AG04449 (cell line): Measurements from ENCODE around the gene LPAR1.

ENCODE experiments used
- CTCF ChIA-PET: fragments of 350-600 bp; formaldehyde crosslinking; extraction: SDS; loops from one replicate; lab custom pipeline; 2021; ENCODE audit warnings: antibody characterized with exemption; lab: Yijun Ruan, JAX
- POLR2A ChIA-PET: fragments of 400-600, 350-600 bp; formaldehyde crosslinking; extraction: SDS; loops from one replicate; lab custom pipeline; 2020; ENCODE audit warnings: antibody characterized with exemption, inconsistent platforms; lab: Yijun Ruan, JAX
- DNase-seq: peaks from one replicate; pipeline ENCODE4 v3.0.0-alpha.2; 2010; ENCODE audit warnings: low read depth, low spot score
- H3K4me3 ChIP-seq: 2 replicates; pipeline ENCODE4 v1.5.1; 2011; ENCODE audit warnings: low read depth, mild to moderate bottlenecking, control low read depth, low read length
- TF ChIP-seq, protein P1 (sequence below): IDR thresholded peaks from one replicate; pipeline ENCODE4 v1.5.1; 2011; ENCODE audit warnings: mild to moderate bottlenecking, moderate library complexity, low read length, control low read depth, inconsistent platforms; ENCODE audit not compliant: insufficient read depth; ENCODE audit errors: missing control alignments

The LPAR1 gene

DNA sequence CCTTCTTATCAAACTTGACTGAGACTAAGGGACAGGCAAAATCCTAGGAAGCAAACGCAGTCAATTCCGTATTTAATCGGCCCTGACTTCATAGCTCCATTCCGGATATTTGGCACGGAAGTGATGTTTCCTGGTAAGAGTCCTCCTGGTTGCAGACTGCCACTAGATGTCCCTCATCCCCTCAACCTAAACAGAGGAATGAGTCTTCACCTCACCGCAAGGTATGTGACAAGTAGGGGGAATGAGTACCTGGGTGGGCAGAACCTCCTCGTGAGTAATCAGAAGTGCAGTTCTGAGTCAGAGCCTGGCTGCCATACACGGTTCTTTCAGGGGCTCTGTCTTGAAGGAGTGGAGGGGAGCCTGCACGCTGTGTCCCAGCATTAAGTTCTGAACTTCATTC, 196.1 kb downstream of the LPAR1 start:
- ChIA-PET CTCF (interaction anchor here (0.6 kb wide), 1 partner anchor 15 kb away, joined by 3 read pairs; no protein-coding TSS in a partner anchor), POLR2A (no interaction called here)
- TF ChIP-seq, protein P1, sequence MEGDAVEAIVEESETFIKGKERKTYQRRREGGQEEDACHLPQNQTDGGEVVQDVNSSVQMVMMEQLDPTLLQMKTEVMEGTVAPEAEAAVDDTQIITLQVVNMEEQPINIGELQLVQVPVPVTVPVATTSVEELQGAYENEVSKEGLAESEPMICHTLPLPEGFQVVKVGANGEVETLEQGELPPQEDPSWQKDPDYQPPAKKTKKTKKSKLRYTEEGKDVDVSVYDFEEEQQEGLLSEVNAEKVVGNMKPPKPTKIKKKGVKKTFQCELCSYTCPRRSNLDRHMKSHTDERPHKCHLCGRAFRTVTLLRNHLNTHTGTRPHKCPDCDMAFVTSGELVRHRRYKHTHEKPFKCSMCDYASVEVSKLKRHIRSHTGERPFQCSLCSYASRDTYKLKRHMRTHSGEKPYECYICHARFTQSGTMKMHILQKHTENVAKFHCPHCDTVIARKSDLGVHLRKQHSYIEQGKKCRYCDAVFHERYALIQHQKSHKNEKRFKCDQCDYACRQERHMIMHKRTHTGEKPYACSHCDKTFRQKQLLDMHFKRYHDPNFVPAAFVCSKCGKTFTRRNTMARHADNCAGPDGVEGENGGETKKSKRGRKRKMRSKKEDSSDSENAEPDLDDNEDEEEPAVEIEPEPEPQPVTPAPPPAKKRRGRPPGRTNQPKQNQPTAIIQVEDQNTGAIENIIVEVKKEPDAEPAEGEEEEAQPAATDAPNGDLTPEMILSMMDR: no peak
- no peak for DNase-seq
- H3K4me3 ChIP-seq: no peak overlapping the region

DNA sequence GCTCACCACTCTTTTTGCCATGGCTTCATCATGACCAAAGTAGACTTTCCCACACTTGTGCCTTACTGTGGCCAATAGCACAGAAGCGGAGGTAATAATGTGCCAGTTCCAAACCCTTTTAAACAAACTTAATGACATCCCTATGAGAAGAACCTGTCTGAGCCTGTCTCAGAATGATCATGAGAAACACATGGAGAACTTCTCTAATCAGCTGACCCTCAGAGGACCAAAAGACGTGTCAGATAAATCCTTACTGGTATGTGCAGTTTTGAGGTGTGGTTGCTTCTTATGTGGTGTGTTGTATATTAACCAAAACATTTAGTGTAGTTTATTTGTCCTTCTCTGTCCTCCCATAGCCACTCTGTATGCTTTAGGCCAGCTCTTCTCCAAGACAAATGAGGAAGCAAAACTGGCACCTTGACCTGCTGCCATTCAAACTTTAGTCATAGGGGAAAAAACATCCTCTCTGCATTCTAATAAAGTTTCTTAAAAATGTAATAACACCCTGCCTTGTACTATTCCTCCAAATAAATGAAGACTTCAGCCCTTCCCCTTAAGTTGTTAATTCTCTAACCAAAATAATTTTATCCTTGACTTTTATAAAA, 200.8 kb downstream of the LPAR1 start:
- POLR2A ChIA-PET: no interaction called here
- TF ChIP-seq, protein P1: no peak
- H3K4me3 ChIP-seq: no peak overlapping the region
- DNase-seq: no peak
- CTCF ChIA-PET: interaction anchor here (1.3 kb wide), 1 partner anchor 9 kb away, joined by 3 read pairs; no protein-coding TSS in a partner anchor

- H3K4me3 ChIP-seq: no peak overlapping the region
- ChIA-PET POLR2A (interaction anchor here (0.6 kb wide), 1 partner anchor 282 kb away, joined by 3 read pairs; no protein-coding TSS in a partner anchor), CTCF (no interaction called here)
- DNase-seq: no peak
- TF ChIP-seq, protein P1: no peak
These were observed 202.4 kb downstream of the LPAR1 start for GRCh38 chr9:110835859-110836271.

- DNase-seq: peak; percentile 67
- CTCF ChIA-PET: no interaction called here
- TF ChIP-seq, protein P1: no peak
- H3K4me3 ChIP-seq: no peak overlapping the region
- POLR2A ChIA-PET: interaction anchor here (0.6 kb wide), 1 partner anchor 283 kb away, joined by 3 read pairs; no protein-coding TSS in a partner anchor
These were observed 202.9 kb downstream of the LPAR1 start for GRCh38 chr9:110835404-110835803.

DNA sequence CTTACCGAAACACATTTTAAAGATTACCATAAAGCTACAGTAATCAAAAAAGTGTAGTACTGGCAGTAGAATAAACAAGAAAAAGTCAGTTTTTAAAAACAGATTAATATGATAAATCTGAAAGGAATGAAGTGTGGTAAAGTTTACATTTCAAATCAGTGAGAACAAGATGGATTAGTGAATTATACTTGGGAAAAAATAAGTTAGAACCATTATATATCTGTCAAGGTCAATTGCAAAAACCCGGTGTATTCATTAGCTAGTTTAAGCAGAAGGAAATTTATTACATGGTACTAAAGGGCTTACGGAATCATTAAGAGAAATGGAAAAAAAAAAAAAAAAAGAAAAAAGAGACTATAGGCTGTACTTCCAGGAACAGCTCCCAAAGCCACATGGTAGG, 205.3 kb downstream of the LPAR1 start:
- ChIA-PET CTCF (interaction anchor here (0.8 to 1.0 kb wide), 2 partner anchors 9 to 166 kb away, joined by 3 read pairs; no protein-coding TSS in a partner anchor), POLR2A (interaction anchor here (0.6 kb wide), 1 partner anchor 1735 kb away, joined by 4 read pairs; no protein-coding TSS in a partner anchor)
- no peak for DNase-seq
- no peak overlapping the region for H3K4me3 ChIP-seq
- TF ChIP-seq, protein P1: no peak

DNA sequence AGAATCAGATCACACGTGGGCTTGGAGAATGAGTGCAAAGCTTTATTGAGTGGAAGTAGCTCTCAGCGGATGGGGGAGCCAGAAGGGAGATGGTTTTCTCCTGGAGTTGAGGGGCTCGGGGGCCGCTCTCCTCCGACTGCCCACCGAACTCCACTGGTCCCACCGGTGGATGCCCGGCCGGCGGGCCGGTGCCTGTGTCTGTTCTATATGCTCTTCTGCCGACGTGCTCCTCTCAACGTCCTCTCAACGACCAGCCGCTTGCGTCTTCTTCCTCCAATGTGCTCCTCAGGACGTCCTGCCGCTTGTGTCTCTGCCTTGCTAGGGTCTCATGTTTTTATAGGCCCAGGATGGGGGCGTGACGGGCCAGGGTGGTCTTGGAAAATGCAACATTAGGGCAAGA, 207.8 kb downstream of the LPAR1 start:
- POLR2A ChIA-PET: no interaction called here
- TF ChIP-seq, protein P1: no peak

More for the DNA sequence above, 207.8 kb downstream of the LPAR1 start:
- no peak for DNase-seq
- CTCF ChIA-PET: no interaction called here
- H3K4me3 ChIP-seq: no peak overlapping the region
